ENCODE data around the gene CHERP. TPM values are rescaled to one million over a fixed set of nuclear protein-coding genes. Genes with fewer than 3 reads are reported as not detected.
"Not testable (repeated sequence)": the region's sequence is repeated elsewhere in the genome, so short reads cannot be mapped to it uniquely, and the experiment has no call there.

The CHERP gene
- total RNA-seq, 1 donor from 2014 or later = 89.8 TPM

- Mint-ChIP-seq H3K27ac (no peak overlapping the region), H3K9me3 (no peaks in the 10 kb centered on the region), H3K27me3 (peaks cover 6% of the 10 kb centered on the region), H3K36me3 (ENCODE audit: low read depth) (no peaks in the 10 kb centered on the region), H3K4me3 (no peak overlapping the region), H3K4me1 (no peaks in the 10 kb centered on the region)
- intact Hi-C loops (cut with micrococcal nuclease) = no loop called here
- no peak for DNase-seq
These were observed 65.8 kb downstream of the CHERP start for GRCh38 chr19:16476401-16476800.

GRCh38 chr19:16473875-16474392 is 68.3 kb downstream of the CHERP start:
- intact Hi-C loops (cut with micrococcal nuclease) = no loop called here
- peaks cover 14% of the 10 kb centered on the region for H3K4me1 Mint-ChIP-seq
- H3K27me3 Mint-ChIP-seq = peaks cover 6% of the 10 kb centered on the region
- DNase-seq = no peak
- no peaks in the 10 kb centered on the region for H3K9me3 Mint-ChIP-seq
- peak overlapping the region; percentile 19 for H3K4me3 Mint-ChIP-seq
- H3K36me3 Mint-ChIP-seq (ENCODE audit: low read depth) = peaks cover 8% of the 10 kb centered on the region
- H3K27ac Mint-ChIP-seq = no peak overlapping the region

GRCh38 chr19:16472992-16473391 is 69.2 kb downstream of the CHERP start:
- Mint-ChIP-seq H3K9me3 (no peaks in the 10 kb centered on the region), H3K4me1 (peaks cover 19% of the 10 kb centered on the region), H3K36me3 (ENCODE audit: low read depth) (peaks cover 12% of the 10 kb centered on the region), H3K4me3 (peak overlapping the region; percentile 21), H3K27ac (no peak overlapping the region), H3K27me3 (peaks cover 6% of the 10 kb centered on the region)
- intact Hi-C loops (cut with micrococcal nuclease) = loop anchor here (1.0 kb wide), 1 partner anchor 23 kb away; the partner anchor contains the start of genes C19orf44 and CALR3
- DNase-seq = no peak

- intact Hi-C loops (cut with micrococcal nuclease) = loop anchor here (1.0 kb wide), 1 partner anchor 24 kb away; the partner anchor contains the start of genes C19orf44 and CALR3
- H3K27ac Mint-ChIP-seq, DNase-seq, H3K9me3 Mint-ChIP-seq, H3K27me3 Mint-ChIP-seq: not testable (repeated sequence)
- peaks cover 20% of the 10 kb centered on the region for H3K4me1 Mint-ChIP-seq
- peak overlapping the region; percentile 79 for H3K4me3 Mint-ChIP-seq
- H3K36me3 Mint-ChIP-seq (ENCODE audit: low read depth) = peaks cover 12% of the 10 kb centered on the region
These were observed 69.7 kb downstream of the CHERP start for GRCh38 chr19:16472559-16472899.

- H3K4me3 Mint-ChIP-seq = peak overlapping the region; percentile 91
- peak; percentile 79 for DNase-seq
- H3K4me1 Mint-ChIP-seq = peaks cover 23% of the 10 kb centered on the region
- no peaks in the 10 kb centered on the region for H3K9me3 Mint-ChIP-seq
- intact Hi-C loops (cut with micrococcal nuclease) = no loop called here
- H3K36me3 Mint-ChIP-seq (ENCODE audit: low read depth) = peaks cover 14% of the 10 kb centered on the region
- peaks cover 3% of the 10 kb centered on the region for H3K27me3 Mint-ChIP-seq
- peak overlapping the region; percentile 58 for H3K27ac Mint-ChIP-seq
These were observed 71.1 kb downstream of the CHERP start for GRCh38 chr19:16470911-16471811.

- intact Hi-C loops (cut with micrococcal nuclease) = no loop called here
- Mint-ChIP-seq H3K27ac (no peak overlapping the region), H3K9me3 (no peaks in the 10 kb centered on the region), H3K27me3 (peaks cover 3% of the 10 kb centered on the region), H3K4me1 (peaks cover 24% of the 10 kb centered on the region), H3K4me3 (peak overlapping the region; percentile 91), H3K36me3 (ENCODE audit: low read depth) (peaks cover 16% of the 10 kb centered on the region)
- no peak for DNase-seq
These were observed 71.7 kb downstream of the CHERP start for GRCh38 chr19:16470541-16470910.

Other genes with a start within 250 kb of the CHERP start
- gene KLF2, start 217.6 kb downstream of the CHERP start, total RNA-seq = 2.2 and 3.7 TPM in 2 replicates
- 36.5 and 36.6 TPM in 2 replicates for gene EPS15L1, start 70.5 kb downstream of the CHERP start, total RNA-seq
- gene CALR3, start 46.3 kb downstream of the CHERP start, total RNA-seq = not detected in 2 replicates
- gene C19orf44, start 46.0 kb downstream of the CHERP start, total RNA-seq = 4.9 and 5.4 TPM in 2 replicates
- gene SLC35E1, start 30.0 kb upstream of the CHERP start, total RNA-seq = 60.2 and 65.0 TPM in 2 replicates
- 15.5 and 16.8 TPM in 2 replicates for gene MED26, start 85.8 kb upstream of the CHERP start, total RNA-seq
- gene SMIM7, start 117.7 kb upstream of the CHERP start, total RNA-seq = 66.1 and 69.9 TPM in 2 replicates
- gene TMEM38A, start 118.7 kb upstream of the CHERP start, total RNA-seq = 0.42 and 0.83 TPM in 2 replicates
- gene NWD1, start 177.4 kb upstream of the CHERP start, total RNA-seq = not detected in 2 replicates

Data from activated CD4-positive, alpha-beta T cell treated with anti-CD3 and anti-CD28 coated beads, Interleukin-2, amount 10 ng/mL, durations not matched to agents 24 days and 14 days (primary cell).